ENCODE data around the gene CLEC4F. TPM values are rescaled to one million over a fixed set of nuclear protein-coding genes. Genes with fewer than 3 reads are reported as not detected.
A peak's percentile ranks its signal among the peaks of the same experiment; 100 is the strongest.

CLEC4F gene
- total and polyA plus RNA-seq, 7 donors: 0.15 to 0.55 TPM; not detected in 5

DNA sequence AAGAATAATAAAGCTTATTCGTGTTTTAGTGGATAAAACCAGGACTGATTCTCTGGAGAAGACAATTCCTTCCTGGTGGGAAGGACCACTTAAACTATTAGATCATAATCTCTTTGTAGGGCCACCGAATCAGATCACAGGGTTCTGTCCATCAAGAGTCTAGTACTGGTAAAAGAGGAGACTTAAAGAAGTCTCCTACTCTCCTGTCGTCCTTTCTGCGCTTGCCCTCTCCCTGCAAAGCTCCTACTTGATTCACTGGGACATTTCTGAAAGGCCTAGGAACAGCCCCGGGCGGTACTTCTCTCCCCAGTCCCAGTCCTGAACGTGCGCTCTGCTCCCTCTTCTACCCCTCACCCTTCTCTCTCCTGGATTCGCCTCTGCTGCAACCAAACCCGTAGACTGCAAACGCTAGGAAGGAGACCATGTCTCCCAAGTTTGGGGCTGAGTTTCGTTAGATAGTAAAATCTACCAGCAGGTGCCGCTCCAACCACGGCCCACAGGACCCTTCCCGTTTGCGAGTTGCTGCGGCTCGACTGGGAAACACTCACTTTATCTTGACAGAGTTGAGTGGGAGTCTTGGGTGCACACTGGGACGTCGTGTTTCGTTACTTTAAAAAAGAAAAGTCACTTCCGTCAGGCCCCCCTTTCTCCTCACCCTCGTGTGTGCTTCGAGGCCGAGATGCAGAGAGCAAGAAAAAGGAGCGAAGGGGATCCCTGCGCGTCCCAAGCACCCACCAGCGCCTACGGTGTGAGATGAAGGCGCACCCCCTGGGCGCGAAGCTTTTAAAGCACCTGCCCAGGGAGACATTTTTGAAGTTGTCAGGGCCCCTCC, 30.9 kb downstream of the CLEC4F start:
- no peak for TF ChIP-seq POLR2AphosphoS5 (IDR thresholded peaks at IDR 0.05)
- TF ChIP-seq EP300 (IDR thresholded peaks at IDR 0.05): no peak
- TF ChIP-seq, protein P1, sequence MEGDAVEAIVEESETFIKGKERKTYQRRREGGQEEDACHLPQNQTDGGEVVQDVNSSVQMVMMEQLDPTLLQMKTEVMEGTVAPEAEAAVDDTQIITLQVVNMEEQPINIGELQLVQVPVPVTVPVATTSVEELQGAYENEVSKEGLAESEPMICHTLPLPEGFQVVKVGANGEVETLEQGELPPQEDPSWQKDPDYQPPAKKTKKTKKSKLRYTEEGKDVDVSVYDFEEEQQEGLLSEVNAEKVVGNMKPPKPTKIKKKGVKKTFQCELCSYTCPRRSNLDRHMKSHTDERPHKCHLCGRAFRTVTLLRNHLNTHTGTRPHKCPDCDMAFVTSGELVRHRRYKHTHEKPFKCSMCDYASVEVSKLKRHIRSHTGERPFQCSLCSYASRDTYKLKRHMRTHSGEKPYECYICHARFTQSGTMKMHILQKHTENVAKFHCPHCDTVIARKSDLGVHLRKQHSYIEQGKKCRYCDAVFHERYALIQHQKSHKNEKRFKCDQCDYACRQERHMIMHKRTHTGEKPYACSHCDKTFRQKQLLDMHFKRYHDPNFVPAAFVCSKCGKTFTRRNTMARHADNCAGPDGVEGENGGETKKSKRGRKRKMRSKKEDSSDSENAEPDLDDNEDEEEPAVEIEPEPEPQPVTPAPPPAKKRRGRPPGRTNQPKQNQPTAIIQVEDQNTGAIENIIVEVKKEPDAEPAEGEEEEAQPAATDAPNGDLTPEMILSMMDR (IDR thresholded peaks at IDR 0.05): peak in 3 of 4 experiments; percentile 6 to 26 (median 25)
- intact Hi-C loops (cut with DNase I): loop anchor here (5.0 kb wide), 1 partner anchor 158 kb away; no protein-coding TSS in a partner anchor
- peaks cover 13 to 59% (median 25%) of the 10 kb centered on the region in 3 donors for H3K27me3 ChIP-seq
- H3K4me3 ChIP-seq: peak overlapping the region in 3 of 4 donors; percentile 20 to 36 (median 32)
- H3K27ac ChIP-seq: no peak overlapping the region
- 6 to 7% methylated on average over 33 of the region's 33 CpGs for WGBS, 2 donors
- peaks cover 0 to 14% (median 14%) of the 10 kb centered on the region in 4 donors for H3K4me1 ChIP-seq
- no peaks in the 10 kb centered on the region for H3K9me3 ChIP-seq
- no peaks in the 10 kb centered on the region for H3K36me3 ChIP-seq
- DNase-seq: peak; percentile 71

DNA sequence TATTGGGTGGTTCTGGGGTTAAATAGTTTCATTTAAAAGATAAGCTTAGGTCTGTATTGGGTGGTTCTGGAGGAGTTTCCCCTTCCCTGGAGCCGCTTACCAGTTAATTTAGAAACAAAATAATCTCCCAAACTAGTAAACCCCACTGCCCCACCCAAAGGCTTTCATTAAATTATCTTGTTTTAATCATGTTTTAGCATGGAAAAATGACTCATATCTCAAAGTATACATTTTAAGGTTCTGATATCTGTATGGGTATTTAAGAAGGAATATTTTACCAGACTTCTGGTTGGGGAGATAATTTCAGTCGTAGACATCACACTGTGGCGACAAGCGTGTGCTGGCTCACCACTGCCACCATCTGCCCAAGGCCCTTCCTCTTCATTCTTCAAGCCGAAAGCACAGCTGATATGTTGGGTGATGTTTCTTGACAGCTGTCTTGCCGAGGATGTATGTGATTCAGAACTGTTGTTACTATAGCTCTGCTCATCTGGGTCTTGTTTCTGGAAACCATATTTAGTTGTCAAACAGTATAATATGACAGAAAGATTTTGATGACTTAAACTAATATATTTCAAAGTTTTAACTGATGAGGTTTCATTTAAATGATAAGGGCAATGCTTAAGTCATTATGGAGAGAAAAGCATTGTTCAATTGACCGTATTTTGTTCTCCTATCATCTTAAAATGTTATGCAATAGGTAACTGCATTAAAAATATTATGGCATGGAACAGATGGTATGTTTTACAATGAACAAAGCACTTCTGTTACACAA, 35.1 kb downstream of the CLEC4F start:
- Histone ChIP-seq H3K36me3 (no peaks in the 10 kb centered on the region), H3K27me3 (peaks cover 6 to 38% (median 11%) of the 10 kb centered on the region in 3 donors), H3K4me3 (no peak overlapping the region), H3K9me3 (no peaks in the 10 kb centered on the region), H3K27ac (no peak overlapping the region), H3K4me1 (peaks cover 0 to 11% (median 11%) of the 10 kb centered on the region in 4 donors)
- DNase-seq: no peak
- intact Hi-C loops (cut with DNase I): no loop called here
- TF ChIP-seq, protein P1 (IDR thresholded peaks at IDR 0.05): no peak
- no peak for TF ChIP-seq POLR2AphosphoS5 (IDR thresholded peaks at IDR 0.05)
- TF ChIP-seq EP300 (IDR thresholded peaks at IDR 0.05): no peak
- no peak for TF ChIP-seq POLR2A (IDR thresholded peaks at IDR 0.05)
- WGBS, 2 donors: 10 to 18% methylated on average over 7 of the region's 7 CpGs

DNA sequence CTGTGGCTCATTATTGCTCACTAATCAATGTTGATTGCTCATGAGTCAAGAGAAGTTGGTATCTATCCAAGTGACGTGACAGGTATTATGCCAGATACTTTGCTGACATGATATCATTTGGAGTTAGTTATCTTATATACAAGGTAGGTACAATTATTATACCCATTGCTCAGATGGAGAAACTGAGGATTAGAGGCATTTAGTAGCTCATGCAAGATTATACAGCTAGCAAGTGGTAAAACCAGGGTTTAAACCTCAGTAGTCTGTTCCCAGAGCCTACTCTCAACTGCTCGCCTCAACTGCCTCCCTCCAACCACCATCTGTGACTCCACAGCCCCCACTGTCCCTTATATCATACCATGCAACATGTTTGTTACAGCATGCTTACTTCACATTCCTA, 36.1 kb downstream of the CLEC4F start:
- H3K4me3 ChIP-seq: no peak overlapping the region
- H3K4me1 ChIP-seq: peaks cover 0 to under 1% (median under 1%) of the 10 kb centered on the region in 4 donors
- DNase-seq: no peak
- intact Hi-C loops (cut with DNase I): no loop called here
- no peak for TF ChIP-seq POLR2AphosphoS5 (IDR thresholded peaks at IDR 0.05)
- TF ChIP-seq, protein P1 (IDR thresholded peaks at IDR 0.05): no peak
- no peak for TF ChIP-seq POLR2A (IDR thresholded peaks at IDR 0.05)
- no peak for TF ChIP-seq EP300 (IDR thresholded peaks at IDR 0.05)
- no peak overlapping the region for H3K27ac ChIP-seq
- WGBS, 2 donors: 77 to 89% methylated on average over 2 of the region's 2 CpGs
- no peaks in the 10 kb centered on the region for H3K9me3 ChIP-seq
- peaks cover 0 to 28% (median 3%) of the 10 kb centered on the region in 3 donors for H3K27me3 ChIP-seq
- no peaks in the 10 kb centered on the region for H3K36me3 ChIP-seq

DNA sequence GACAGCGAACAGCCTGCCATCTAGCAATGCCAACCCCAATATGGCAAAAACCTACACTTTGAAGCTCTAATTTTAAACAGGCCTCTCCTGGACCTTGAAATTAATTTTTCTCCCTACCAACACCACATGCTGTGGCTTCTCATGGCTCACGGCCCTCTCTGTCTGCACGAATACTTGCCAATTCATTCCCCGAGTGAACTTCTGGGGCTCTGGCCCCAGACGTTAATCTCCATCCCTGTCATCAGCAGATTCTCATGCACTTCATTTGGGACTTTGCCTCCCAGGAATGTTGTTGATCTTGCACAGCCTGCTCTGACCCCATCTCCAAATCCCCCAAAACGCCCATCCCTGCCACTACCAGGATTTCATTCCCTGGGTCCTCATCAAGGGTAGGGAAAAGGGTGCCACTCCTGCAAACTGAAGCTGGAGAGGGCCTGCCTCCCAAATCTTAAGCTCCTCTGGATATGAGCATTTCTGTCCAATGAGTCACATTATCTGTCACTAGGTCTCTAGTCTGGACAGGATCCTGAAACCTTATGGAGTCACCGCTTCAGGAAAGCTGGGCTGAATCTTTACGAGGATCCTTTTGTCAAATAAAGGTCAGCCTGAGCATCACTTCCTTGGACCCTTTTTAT, 40.4 kb downstream of the CLEC4F start:
- TF ChIP-seq EP300 (IDR thresholded peaks at IDR 0.05) (no peak), POLR2A (IDR thresholded peaks at IDR 0.05) (no peak), POLR2AphosphoS5 (IDR thresholded peaks at IDR 0.05) (no peak)
- TF ChIP-seq, protein P1 (IDR thresholded peaks at IDR 0.05): no peak
- Histone ChIP-seq H3K4me3 (no peak overlapping the region), H3K9me3 (peaks cover 0 to 4% (median 0%) of the 10 kb centered on the region in 4 donors), H3K27me3 (peaks cover 0 to 7% (median 0%) of the 10 kb centered on the region in 3 donors), H3K36me3 (no peaks in the 10 kb centered on the region), H3K27ac (no peak overlapping the region), H3K4me1 (no peaks in the 10 kb centered on the region)
- WGBS, 2 donors: 79 to 81% methylated on average over 8 of the region's 8 CpGs
- intact Hi-C loops (cut with DNase I): no loop called here
- DNase-seq: no peak
